ENCODE measurements around the gene FHIT. TPM values are rescaled to one million over a fixed set of nuclear protein-coding genes. Genes with fewer than 3 reads are reported as not detected.

Gene FHIT
- total and polyA plus RNA-seq, 2 of the 4 experiments (the other 2 are of a cell fraction): 0.07 TPM; not detected in 1

DNA sequence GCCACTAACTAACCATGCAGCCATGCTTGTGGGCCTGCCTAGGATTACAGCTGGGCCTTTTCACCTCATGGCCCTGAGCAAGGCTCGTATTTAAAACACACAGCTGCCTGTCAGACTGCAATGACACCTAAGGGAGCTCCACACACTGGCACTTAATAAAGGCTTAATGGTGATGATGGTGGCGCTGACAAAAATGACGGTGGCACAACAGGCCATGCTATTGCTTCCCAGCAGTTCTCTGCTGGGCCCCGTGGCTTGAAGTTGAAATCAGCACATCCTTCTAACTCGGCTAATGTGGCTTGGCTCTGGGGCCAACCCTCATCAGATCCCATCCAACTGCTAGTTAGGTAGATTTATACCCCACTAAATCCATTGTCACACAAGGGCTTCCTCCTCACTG is 112.9 kb downstream of the FHIT start:
- CTCF ChIA-PET: no interaction called here
- H2AK9ac ChIP-seq (replicated peaks; ENCODE audit: low read depth, low read length, poor library complexity): no peak overlapping the region

More for the DNA sequence above, 112.9 kb downstream of the FHIT start:
- no peak overlapping the region for H3K56ac ChIP-seq (ENCODE audit: extremely low read depth, insufficient read depth, low read length)
- no peaks in the 10 kb centered on the region for H4K20me1 ChIP-seq (ENCODE audit: insufficient read depth, low read length)
- H2AFZ ChIP-seq (replicated peaks; ENCODE audit: low read length, poor library complexity): no peak overlapping the region
- H4K91ac ChIP-seq (ENCODE audit: insufficient read depth, low read depth, low read length): no peak overlapping the region
- no peak overlapping the region for H3K14ac ChIP-seq (replicated peaks; ENCODE audit: low read depth, low read length)
- H2BK5ac ChIP-seq (ENCODE audit: low read depth, low read length, poor library complexity, severe bottlenecking): no peak overlapping the region
- no peak overlapping the region for H2BK120ac ChIP-seq (ENCODE audit: low read depth, low read length)
- intact Hi-C loops (cut with micrococcal nuclease) (no loop called here), in situ Hi-C loops (cut with MboI; ENCODE audit: low sequenced_read_pairs) (no loop called here), dilution Hi-C loops (cut with HindIII; ENCODE audit: low sequenced_read_pairs, unreplicated experiment) (no loop called here)
- no TSS peak for BruUV-seq (replicated peaks)
- H3K9me1 ChIP-seq (ENCODE audit: insufficient read depth, low read length): no peaks in the 10 kb centered on the region
- no peaks in the 10 kb centered on the region for H3K9me3 ChIP-seq (ENCODE audit: control insufficient read depth, insufficient read depth, low read length)
- H2BK20ac ChIP-seq (ENCODE audit: low read depth, low read length): no peak overlapping the region
- no peaks in the 10 kb centered on the region for H3K79me1 ChIP-seq (ENCODE audit: low read depth in 1 of 2, low read length in 2 of 2)
- H4K8ac ChIP-seq (ENCODE audit: low read depth in 2 of 2, low read length in 2 of 2): no peak overlapping the region
- no peak overlapping the region for H3K4me3 ChIP-seq (ENCODE audit: insufficient read depth, low read depth, low read length)
- no peak overlapping the region for H2BK15ac ChIP-seq (ENCODE audit: low read depth, low read length)
- DNase-seq: no peak
- no peak overlapping the region for H3K9ac ChIP-seq (ENCODE audit: low read depth, low read length)
- no peaks in the 10 kb centered on the region for H3K36me3 ChIP-seq (ENCODE audit: control insufficient read depth, insufficient read depth, low read length)
- no peak overlapping the region for H3K27ac ChIP-seq (ENCODE audit: insufficient read depth, low read length)
- no peak overlapping the region for H3K4me2 ChIP-seq (ENCODE audit: low read depth, low read length)
- no peak overlapping the region for H3K23ac ChIP-seq (ENCODE audit: low read depth, low read length)
- no peak overlapping the region for H2AK5ac ChIP-seq (ENCODE audit: low read depth, low read length)
- POLR2A ChIA-PET (ENCODE audit: unreplicated experiment): no interaction called here
- H3K18ac ChIP-seq (ENCODE audit: low read depth, low read length): no peak overlapping the region
- ATAC-seq (ENCODE audit: low read depth): no peak
- TF ChIP-seq MAZ (IDR thresholded peaks at IDR 0.05; ENCODE audit: borderline replicate concordance, low read depth, low read length) (no peak), BHLHE40 (IDR thresholded peaks at IDR 0.05; ENCODE audit: low read depth, low read length) (no peak), SMC3 (IDR thresholded peaks at IDR 0.05; ENCODE audit: low read depth, low read length) (no peak), MAFK (IDR thresholded peaks at IDR 0.05; ENCODE audit: low read depth, low read length) (no peak), POLR2A (IDR thresholded peaks at IDR 0.05; ENCODE audit: low read depth, low read length) (no peak), CHD1 (IDR thresholded peaks at IDR 0.05; ENCODE audit: low read depth, low read length) (no peak), RFX5 (IDR thresholded peaks at IDR 0.05; ENCODE audit: low read depth, low read length) (no peak), CEBPB (IDR thresholded peaks at IDR 0.05; ENCODE audit: low read depth, low read length) (no peak), FOS (IDR thresholded peaks at IDR 0.05; ENCODE audit: low read depth, low read length) (no peak), NFE2L2 (IDR thresholded peaks at IDR 0.05; ENCODE audit: low read depth, low read length) (no peak), RCOR1 (IDR thresholded peaks at IDR 0.05; ENCODE audit: insufficient replicate concordance, low read length) (no peak)
- TF ChIP-seq, protein P1, sequence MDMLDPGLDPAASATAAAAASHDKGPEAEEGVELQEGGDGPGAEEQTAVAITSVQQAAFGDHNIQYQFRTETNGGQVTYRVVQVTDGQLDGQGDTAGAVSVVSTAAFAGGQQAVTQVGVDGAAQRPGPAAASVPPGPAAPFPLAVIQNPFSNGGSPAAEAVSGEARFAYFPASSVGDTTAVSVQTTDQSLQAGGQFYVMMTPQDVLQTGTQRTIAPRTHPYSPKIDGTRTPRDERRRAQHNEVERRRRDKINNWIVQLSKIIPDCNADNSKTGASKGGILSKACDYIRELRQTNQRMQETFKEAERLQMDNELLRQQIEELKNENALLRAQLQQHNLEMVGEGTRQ (IDR thresholded peaks at IDR 0.05; ENCODE audit: low read depth, low read length): no peak
- TF ChIP-seq, protein P2, sequence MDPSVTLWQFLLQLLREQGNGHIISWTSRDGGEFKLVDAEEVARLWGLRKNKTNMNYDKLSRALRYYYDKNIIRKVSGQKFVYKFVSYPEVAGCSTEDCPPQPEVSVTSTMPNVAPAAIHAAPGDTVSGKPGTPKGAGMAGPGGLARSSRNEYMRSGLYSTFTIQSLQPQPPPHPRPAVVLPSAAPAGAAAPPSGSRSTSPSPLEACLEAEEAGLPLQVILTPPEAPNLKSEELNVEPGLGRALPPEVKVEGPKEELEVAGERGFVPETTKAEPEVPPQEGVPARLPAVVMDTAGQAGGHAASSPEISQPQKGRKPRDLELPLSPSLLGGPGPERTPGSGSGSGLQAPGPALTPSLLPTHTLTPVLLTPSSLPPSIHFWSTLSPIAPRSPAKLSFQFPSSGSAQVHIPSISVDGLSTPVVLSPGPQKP (IDR thresholded peaks at IDR 0.05; ENCODE audit: borderline replicate concordance, low read depth, low read length): no peak
- H3K4ac ChIP-seq (ENCODE audit: low read depth, low read length): no peak overlapping the region
- 8% methylated on average over 2 of the region's 5 CpGs; no CpG with 5 or more reads in 1 of the 2 experiments for WGBS, 2 experiments (ENCODE audit: extremely low coverage in 2 of 2, insufficient read length in 1 of 2)
- no peak overlapping the region for H4K5ac ChIP-seq (ENCODE audit: low read depth, low read length)
- no peaks in the 10 kb centered on the region for H3K27me3 ChIP-seq (ENCODE audit: control insufficient read depth, insufficient read depth, low read length)
- H3K4me1 ChIP-seq (ENCODE audit: control insufficient read depth, insufficient read depth, low read length): no peaks in the 10 kb centered on the region
